ENCODE results near the gene MFSD12.
"Not testable (repeated sequence)": the region's sequence is repeated elsewhere in the genome, so short reads cannot be mapped to it uniquely, and the experiment has no call there.

The MFSD12 gene

GRCh38 chr19:3584036-3584802 is 26.8 kb upstream of the MFSD12 start:
- not testable (repeated sequence) for DNase-seq

- DNase-seq: not testable (repeated sequence)
These were observed 24.4 kb upstream of the MFSD12 start for GRCh38 chr19:3581792-3582191.

GRCh38 chr19:3580156-3580934 is 23.0 kb upstream of the MFSD12 start:
- no peak for DNase-seq

GRCh38 chr19:3578390-3578789 is 21.0 kb upstream of the MFSD12 start:
- no peak for DNase-seq

GRCh38 chr19:3577723-3578344 is 20.4 kb upstream of the MFSD12 start:
- no peak for DNase-seq

- no peak for DNase-seq
These were observed 19.5 kb upstream of the MFSD12 start for GRCh38 chr19:3576696-3577443.

- no peak for DNase-seq
These were observed 18.7 kb upstream of the MFSD12 start for GRCh38 chr19:3575949-3576673.

GRCh38 chr19:3575260-3575741 is 17.9 kb upstream of the MFSD12 start:
- peak in 1 of 2 experiments; percentile 23 for DNase-seq

GRCh38 chr19:3573858-3574637 is 16.7 kb upstream of the MFSD12 start:
- peak; percentile 86 to 97 for DNase-seq

- DNase-seq: peak in 1 of 2 experiments; percentile 50
These were observed 15.9 kb upstream of the MFSD12 start for GRCh38 chr19:3573162-3573857.

- no peak for DNase-seq
These were observed 15.4 kb upstream of the MFSD12 start, which contains the start of gene HMG20B for GRCh38 chr19:3572855-3573161. HMG20B (plus strand) TSS chr19:3572944; CDS start chr19:3573310, 366 bp downstream.

- DNase-seq: peak; percentile 95 to 98
These were observed 14.9 kb upstream of the MFSD12 start for GRCh38 chr19:3572132-3572854.

GRCh38 chr19:3570606-3571011 is 13.2 kb upstream of the MFSD12 start:
- DNase-seq: no peak

- not testable (repeated sequence) for DNase-seq
These were observed 12.7 kb upstream of the MFSD12 start for GRCh38 chr19:3570042-3570441.

GRCh38 chr19:3565139-3565538 is 7.8 kb upstream of the MFSD12 start:
- DNase-seq: no peak

- no peak for DNase-seq
These were observed 6.5 kb upstream of the MFSD12 start for GRCh38 chr19:3563709-3564524.

GRCh38 chr19:3556978-3557460 is 367 bp downstream of the MFSD12 start:
- DNase-seq: peak in 1 of 2 experiments; percentile 40

- no peak for DNase-seq
These were observed 886 bp downstream of the MFSD12 start for GRCh38 chr19:3556423-3556977.

All from NCI-H526 (cell line).